Vagina (tissue), 2 donors: ENCODE data around the gene PLA2G4B. TPM values are rescaled to one million over a fixed set of nuclear protein-coding genes. Genes with fewer than 3 reads are reported as not detected.

Source experiments
- DNase-seq, 2 donors: peaks; one replicate each; pipeline ENCODE4 v3.0.0-alpha.2; 2017; ENCODE audit errors: extremely low spot score in 2 of 2
- H3K27ac ChIP-seq: fragments of 200-600 bp; sonication (generic); one replicate; pipeline ENCODE4 v1.5.1; 2019
- H3K27me3 ChIP-seq: fragments of 200-600 bp; sonication (generic); one replicate; pipeline ENCODE4 v1.5.1; 2019
- H3K36me3 ChIP-seq, 2 donors: fragments of 200-600 bp; sonication (generic); one replicate each; pipeline ENCODE4 v1.5.1; 2017 to 2019
- H3K4me1 ChIP-seq: fragments of 200-600 bp; sonication (generic); one replicate; pipeline ENCODE4 v1.5.1; 2019
- H3K4me3 ChIP-seq, 2 donors: fragments of 200-600 bp; sonication (generic); 1 replicate in 1 of 2; 2 replicates in 1 of 2; pipeline ENCODE4 v1.5.1; 2016 to 2019
- H3K9me3 ChIP-seq: fragments of 200-600 bp; sonication (generic); one replicate; pipeline ENCODE4 v1.5.1; 2019
- CTCF ChIP-seq, 3 experiments: fragments of 450-650 bp in 2 of 3; fragments of 200-600 bp in 1 of 3; sonication (generic) in 1 of 3; IDR thresholded peaks; one replicate each; pipeline ENCODE4 v1.5.1; 2017 to 2019; ENCODE audit warnings: antibody characterized with exemption in 3 of 3, mild to moderate bottlenecking in 2 of 3, moderate library complexity in 2 of 3
- POLR2A ChIP-seq, 2 donors: fragments of 450-650 bp; IDR thresholded peaks; one replicate each; pipeline ENCODE4 v1.6.1; 2017; ENCODE audit warnings: antibody characterized with exemption in 2 of 2, mild to moderate bottlenecking in 2 of 2, moderate library complexity in 2 of 2
- POLR2AphosphoS5 ChIP-seq, 2 donors: sonication (generic); formaldehyde crosslinking; IDR thresholded peaks; one replicate each; pipeline ENCODE4 v1.9.0; 2017; ENCODE audit warnings: antibody characterized with exemption in 2 of 2, mild to moderate bottlenecking in 2 of 2, low read depth in 1 of 2; ENCODE audit not compliant: insufficient read depth in 1 of 2
- intact Hi-C: fragments of 100-400 bp; cut with DNase I; formaldehyde crosslinking; loops from one replicate; pipeline ENCODE4 v1.15.1; 2023
- total RNA-seq: library from RNA; depleted of rRNA; stranded (reverse); fragments of >200 nt; gene quantifications from one replicate; pipeline ENCODE4 v1.2.3, GENCODE V29; 2016

The PLA2G4B gene
- total RNA-seq, 1 donor from 2014 or later, result 34.1 TPM

GRCh38 chr15:41842229-41842628 is 3.6 kb downstream of the PLA2G4B start:
- no peak for TF ChIP-seq CTCF (IDR thresholded peaks at IDR 0.05)
- no peak for TF ChIP-seq POLR2A (IDR thresholded peaks at IDR 0.05)
- TF ChIP-seq POLR2AphosphoS5 (IDR thresholded peaks at IDR 0.05; ENCODE audit: insufficient read depth in 1 of 2, low read depth in 1 of 2), result no peak
- Histone ChIP-seq H3K4me1 (peaks cover 20% of the 10 kb centered on the region), H3K9me3 (no peaks in the 10 kb centered on the region), H3K4me3 (no peak overlapping the region), H3K27ac (no peak overlapping the region), H3K36me3 (peaks cover 0 to 46% of the 10 kb centered on the region in 2 donors), H3K27me3 (no peaks in the 10 kb centered on the region)
- DNase-seq, result no peak
- intact Hi-C loops, result no loop called here

- H3K4me1 ChIP-seq, result peaks cover 10% of the 10 kb centered on the region
- no peak for DNase-seq
- no peaks in the 10 kb centered on the region for H3K27me3 ChIP-seq
- H3K27ac ChIP-seq, result no peak overlapping the region
- intact Hi-C loops, result no loop called here
- no peak overlapping the region for H3K4me3 ChIP-seq
- H3K36me3 ChIP-seq, result peaks cover 0 to 56% of the 10 kb centered on the region in 2 donors
- no peak for TF ChIP-seq CTCF (IDR thresholded peaks at IDR 0.05)
- no peak for TF ChIP-seq POLR2A (IDR thresholded peaks at IDR 0.05)
- no peak for TF ChIP-seq POLR2AphosphoS5 (IDR thresholded peaks at IDR 0.05; ENCODE audit: insufficient read depth in 1 of 2, low read depth in 1 of 2)
- no peaks in the 10 kb centered on the region for H3K9me3 ChIP-seq
These were observed 4.9 kb downstream of the PLA2G4B start for GRCh38 chr15:41843571-41843970.

GRCh38 chr15:41844814-41845213 is 6.2 kb downstream of the PLA2G4B start:
- H3K36me3 ChIP-seq, result peaks cover 0 to 56% of the 10 kb centered on the region in 2 donors

GRCh38 chr15:41847206-41847605 is 8.6 kb downstream of the PLA2G4B start:
- H3K36me3 ChIP-seq, result peaks cover 0 to 40% of the 10 kb centered on the region in 2 donors
- TF ChIP-seq POLR2AphosphoS5 (IDR thresholded peaks at IDR 0.05; ENCODE audit: insufficient read depth in 1 of 2, low read depth in 1 of 2), result no peak
- TF ChIP-seq POLR2A (IDR thresholded peaks at IDR 0.05), result no peak
- TF ChIP-seq CTCF (IDR thresholded peaks at IDR 0.05), result no peak
- H3K9me3 ChIP-seq, result no peaks in the 10 kb centered on the region
- no peak overlapping the region for H3K4me3 ChIP-seq
- DNase-seq, result no peak
- H3K27ac ChIP-seq, result no peak overlapping the region
- intact Hi-C loops, result no loop called here
- no peaks in the 10 kb centered on the region for H3K27me3 ChIP-seq
- peaks cover 17% of the 10 kb centered on the region for H3K4me1 ChIP-seq

More at GRCh38 chr15:41844814-41845213, 6.2 kb downstream of the PLA2G4B start:
- no peak overlapping the region for H3K27ac ChIP-seq
- TF ChIP-seq POLR2AphosphoS5 (IDR thresholded peaks at IDR 0.05; ENCODE audit: insufficient read depth in 1 of 2, low read depth in 1 of 2) (no peak), CTCF (IDR thresholded peaks at IDR 0.05) (no peak), POLR2A (IDR thresholded peaks at IDR 0.05) (no peak)
- peaks cover 6% of the 10 kb centered on the region for H3K4me1 ChIP-seq
- intact Hi-C loops, result no loop called here
- H3K27me3 ChIP-seq, result no peaks in the 10 kb centered on the region
- H3K4me3 ChIP-seq, result no peak overlapping the region
- no peak for DNase-seq
- H3K9me3 ChIP-seq, result no peaks in the 10 kb centered on the region

GRCh38 chr15:41847981-41848380 is 9.3 kb downstream of the PLA2G4B start:
- Histone ChIP-seq H3K27ac (no peak overlapping the region), H3K9me3 (no peaks in the 10 kb centered on the region), H3K4me1 (peaks cover 17% of the 10 kb centered on the region), H3K4me3 (no peak overlapping the region), H3K27me3 (no peaks in the 10 kb centered on the region), H3K36me3 (peaks cover 0 to 40% of the 10 kb centered on the region in 2 donors)
- intact Hi-C loops, result no loop called here
- DNase-seq, result no peak
- TF ChIP-seq POLR2A (IDR thresholded peaks at IDR 0.05), result no peak
- TF ChIP-seq CTCF (IDR thresholded peaks at IDR 0.05), result no peak
